Mesothelial cell of epicardium (in vitro differentiated cells): Measurements from ENCODE around the gene SH2D1B. TPM values are rescaled to one million over a fixed set of nuclear protein-coding genes. Genes with fewer than 3 reads are reported as not detected.

ENCODE experiments used
- DNase-seq, 2 experiments: peaks; one replicate each; pipeline ENCODE4 v3.0.0; 2021; ENCODE audit warnings: low spot score in 2 of 2; ENCODE audit not compliant: unreplicated experiment in 2 of 2
- H3K27ac Mint-ChIP-seq: 2 replicates; pipeline ENCODE4 v1.8.0; 2021; ENCODE audit warnings: mixed read lengths
- H3K27me3 Mint-ChIP-seq: 2 replicates; pipeline ENCODE4 v1.8.0; 2021; ENCODE audit warnings: low read depth, mixed read lengths
- H3K36me3 Mint-ChIP-seq: 2 replicates; pipeline ENCODE4 v1.8.0; 2021; ENCODE audit warnings: mixed read lengths
- H3K4me1 Mint-ChIP-seq: 2 replicates; pipeline ENCODE4 v1.8.0; 2021; ENCODE audit warnings: mixed read lengths
- H3K4me3 Mint-ChIP-seq: 2 replicates; pipeline ENCODE4 v1.8.0; 2021; ENCODE audit warnings: mild to moderate bottlenecking, moderate library complexity, mixed read lengths
- H3K9me3 Mint-ChIP-seq: 2 replicates; pipeline ENCODE4 v1.8.0; 2021; ENCODE audit warnings: mixed read lengths
- total RNA-seq: library from RNA; stranded (reverse); gene quantifications from 3 replicates; pipeline ENCODE4 v1.2.1, GENCODE V29; 2021
- TF ChIP-seq, protein P1 (sequence below): fragments of 200-600 bp; sonication (generic); IDR thresholded peaks from one replicate; pipeline ENCODE4 v1.5.0; 2021; ENCODE audit warnings: antibody characterized with exemption; ENCODE audit not compliant: unreplicated experiment

SH2D1B gene
- total RNA-seq, 1 donor from 2014 or later: not detected

GRCh38 chr1:162385702-162386101 is 26.2 kb downstream of the SH2D1B start:
- H3K4me1 Mint-ChIP-seq: peaks cover 12% of the 10 kb centered on the region
- H3K4me3 Mint-ChIP-seq: no peak overlapping the region
- H3K27me3 Mint-ChIP-seq: peaks cover 7% of the 10 kb centered on the region
- peaks cover 3% of the 10 kb centered on the region for H3K36me3 Mint-ChIP-seq
- DNase-seq: no peak
- TF ChIP-seq, protein P1, sequence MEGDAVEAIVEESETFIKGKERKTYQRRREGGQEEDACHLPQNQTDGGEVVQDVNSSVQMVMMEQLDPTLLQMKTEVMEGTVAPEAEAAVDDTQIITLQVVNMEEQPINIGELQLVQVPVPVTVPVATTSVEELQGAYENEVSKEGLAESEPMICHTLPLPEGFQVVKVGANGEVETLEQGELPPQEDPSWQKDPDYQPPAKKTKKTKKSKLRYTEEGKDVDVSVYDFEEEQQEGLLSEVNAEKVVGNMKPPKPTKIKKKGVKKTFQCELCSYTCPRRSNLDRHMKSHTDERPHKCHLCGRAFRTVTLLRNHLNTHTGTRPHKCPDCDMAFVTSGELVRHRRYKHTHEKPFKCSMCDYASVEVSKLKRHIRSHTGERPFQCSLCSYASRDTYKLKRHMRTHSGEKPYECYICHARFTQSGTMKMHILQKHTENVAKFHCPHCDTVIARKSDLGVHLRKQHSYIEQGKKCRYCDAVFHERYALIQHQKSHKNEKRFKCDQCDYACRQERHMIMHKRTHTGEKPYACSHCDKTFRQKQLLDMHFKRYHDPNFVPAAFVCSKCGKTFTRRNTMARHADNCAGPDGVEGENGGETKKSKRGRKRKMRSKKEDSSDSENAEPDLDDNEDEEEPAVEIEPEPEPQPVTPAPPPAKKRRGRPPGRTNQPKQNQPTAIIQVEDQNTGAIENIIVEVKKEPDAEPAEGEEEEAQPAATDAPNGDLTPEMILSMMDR: no peak
- no peak overlapping the region for H3K27ac Mint-ChIP-seq
- H3K9me3 Mint-ChIP-seq: no peaks in the 10 kb centered on the region

DNA sequence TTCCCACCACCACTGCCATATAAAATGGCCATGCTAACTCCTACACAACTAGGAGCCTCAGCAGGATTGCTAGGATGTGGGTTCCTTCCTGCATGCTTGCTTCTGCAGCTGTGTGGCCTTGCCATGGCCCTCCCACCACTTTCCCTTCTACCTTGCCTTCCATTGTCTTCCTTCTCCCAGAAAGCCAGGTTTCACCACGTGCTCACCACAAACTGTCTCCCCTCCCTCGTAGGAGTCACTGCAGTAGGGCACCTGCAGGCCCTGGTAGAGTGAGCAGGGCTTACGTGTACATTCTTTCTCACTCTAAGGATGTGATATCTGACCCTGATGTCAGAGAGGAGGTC is 26.7 kb downstream of the SH2D1B start:
- TF ChIP-seq, protein P1: no peak
- no peak overlapping the region for H3K27ac Mint-ChIP-seq
- H3K36me3 Mint-ChIP-seq: peaks cover 3% of the 10 kb centered on the region
- no peaks in the 10 kb centered on the region for H3K9me3 Mint-ChIP-seq
- H3K4me1 Mint-ChIP-seq: peaks cover 12% of the 10 kb centered on the region
- H3K4me3 Mint-ChIP-seq: no peak overlapping the region
- peaks cover 4% of the 10 kb centered on the region for H3K27me3 Mint-ChIP-seq
- no peak for DNase-seq

GRCh38 chr1:162384601-162385279 is 27.2 kb downstream of the SH2D1B start:
- Mint-ChIP-seq H3K27ac (no peak overlapping the region), H3K27me3 (peaks cover 4% of the 10 kb centered on the region)
- no peak for DNase-seq

DNA sequence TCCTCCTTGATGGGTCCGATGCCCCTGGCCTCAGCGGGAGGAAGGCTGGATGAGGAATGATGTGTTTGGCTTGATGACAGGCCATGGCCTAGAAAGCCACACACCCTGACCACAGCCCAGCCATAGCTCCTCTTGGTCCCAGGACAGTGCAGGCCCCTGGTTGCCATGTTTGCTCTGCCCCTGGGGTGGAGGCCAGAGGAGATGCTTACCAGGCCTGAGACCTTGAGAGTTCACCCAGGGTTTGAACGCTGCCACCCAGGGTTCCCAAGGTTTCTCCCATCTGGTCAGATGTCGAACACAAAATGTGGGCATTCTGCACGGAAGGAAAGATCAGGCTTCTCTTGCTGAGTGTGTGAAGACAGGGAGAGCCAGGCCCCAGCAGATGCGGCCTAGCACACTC is 27.8 kb downstream of the SH2D1B start:
- TF ChIP-seq, protein P1: no peak
- Mint-ChIP-seq H3K4me3 (no peak overlapping the region), H3K27ac (no peak overlapping the region), H3K27me3 (peaks cover 4% of the 10 kb centered on the region), H3K4me1 (peaks cover 7% of the 10 kb centered on the region), H3K36me3 (peaks cover 3% of the 10 kb centered on the region), H3K9me3 (no peaks in the 10 kb centered on the region)
- DNase-seq: no peak

More at GRCh38 chr1:162384601-162385279, 27.2 kb downstream of the SH2D1B start:
- H3K4me3 Mint-ChIP-seq: no peak overlapping the region
- peaks cover 12% of the 10 kb centered on the region for H3K4me1 Mint-ChIP-seq
- H3K9me3 Mint-ChIP-seq: no peaks in the 10 kb centered on the region
- TF ChIP-seq, protein P1: no peak
- H3K36me3 Mint-ChIP-seq: peaks cover 3% of the 10 kb centered on the region

- no peak for DNase-seq
- Mint-ChIP-seq H3K9me3 (no peaks in the 10 kb centered on the region), H3K4me3 (no peak overlapping the region), H3K36me3 (peaks cover 3% of the 10 kb centered on the region), H3K4me1 (peaks cover 2% of the 10 kb centered on the region), H3K27me3 (no peaks in the 10 kb centered on the region), H3K27ac (no peak overlapping the region)
- TF ChIP-seq, protein P1: no peak
Measured at GRCh38 chr1:162383516-162383915, 28.4 kb downstream of the SH2D1B start.
